Breast epithelium (tissue), 3 donors: ENCODE measurements around the gene SPTAN1.

ENCODE experiments used
- CTCF ChIP-seq, 3 donors: fragments of 450-650 bp; IDR thresholded peaks; one replicate each; pipeline ENCODE4 v1.5.1; 2016 to 2017; ENCODE audit warnings: antibody characterized with exemption in 3 of 3, mild to moderate bottlenecking in 3 of 3, moderate library complexity in 3 of 3
- POLR2A ChIP-seq: fragments of 450-650 bp; IDR thresholded peaks from one replicate; pipeline ENCODE4 v1.6.1; 2016; ENCODE audit warnings: antibody characterized with exemption, mild to moderate bottlenecking, moderate library complexity

GRCh38 chr9:128627127-128627715, 74.8 kb downstream of the SPTAN1 start:
- TF ChIP-seq CTCF (IDR thresholded peaks at IDR 0.05), result no peak
- TF ChIP-seq POLR2A, result no peak
